K562 (cell line): ENCODE results near the gene PPP1R3C. TPM values are rescaled to one million over a fixed set of nuclear protein-coding genes. Genes with fewer than 3 reads are reported as not detected.
A peak's percentile ranks its signal among the peaks of the same experiment; 100 is the strongest.

Experiments
- ARID3B ChIP-seq: fragments of 250-450 bp; sonication (Bioruptor Pico); IDR thresholded peaks from 2 replicates; pipeline ENCODE4 v1.4.0; 2020; ENCODE audit warnings: borderline replicate concordance
- CBFA2T3 ChIP-seq: fragments of 450-650 bp; IDR thresholded peaks from 2 replicates; pipeline ENCODE4 v1.6.1; 2017
- CLOCK ChIP-seq: fragments of 250-450 bp; sonication (Bioruptor Pico); IDR thresholded peaks from 2 replicates; pipeline ENCODE4 v1.4.0; 2020; ENCODE audit warnings: mild to moderate bottlenecking, moderate library complexity, borderline replicate concordance
- CTBP1 ChIP-seq: fragments of 450-650 bp; IDR thresholded peaks from 2 replicates; pipeline ENCODE4 v1.6.1; 2016; ENCODE audit warnings: borderline replicate concordance
- FIP1L1 ChIP-seq: fragments of 200-400 bp; formaldehyde crosslinking; IDR thresholded peaks from 2 replicates; pipeline ENCODE4 v1.6.1; 2018; ENCODE audit warnings: mild to moderate bottlenecking, low read depth, low read length; ENCODE audit not compliant: poor library complexity, severe bottlenecking
- MLX ChIP-seq, 2 experiments: fragments of 450-650 bp in 1 of 2; sonication (generic) in 1 of 2; formaldehyde crosslinking; conservative IDR thresholded peaks; 2 replicates each; pipeline versions ENCODE4 v1.4.0 to v1.8.1; 2020 to 2022; ENCODE audit warnings: mild to moderate bottlenecking in 1 of 2, missing genetic modification reagents in 1 of 2
- PTRF ChIP-seq: fragments of 450-650 bp; IDR thresholded peaks from 2 replicates; pipeline ENCODE4 v1.6.1; 2016; ENCODE audit warnings: mild to moderate bottlenecking, missing genetic modification characterization, missing compliant biosample characterization
- SMARCE1 ChIP-seq: fragments of 450-650 bp; IDR thresholded peaks from 2 replicates; pipeline ENCODE4 v1.7.1; 2016; ENCODE audit warnings: mild to moderate bottlenecking
- TEAD4 ChIP-seq, 2 experiments: sonication (generic) in 1 of 2; formaldehyde crosslinking in 1 of 2; IDR thresholded peaks; 2 replicates each; pipeline versions ENCODE4 v1.6.1 to v1.8.0; 2012 to 2022; ENCODE audit warnings: borderline replicate concordance in 1 of 2, inconsistent platforms in 1 of 2, low read length in 1 of 2, mild to moderate bottlenecking in 1 of 2, missing genetic modification reagents in 1 of 2
- U2AF1 ChIP-seq: fragments of 200-400 bp; formaldehyde crosslinking; optimal IDR thresholded peaks from 2 replicates; pipeline ENCODE3; 2017; ENCODE audit warnings: mild to moderate bottlenecking, low read depth, low read length, moderate library complexity
- ZBTB2 ChIP-seq: fragments of 450-650 bp; IDR thresholded peaks from 2 replicates; pipeline ENCODE4 v1.6.1; 2016; ENCODE audit warnings: antibody characterized with exemption
- ZBTB26 ChIP-seq: fragments of 450-650 bp; formaldehyde crosslinking; IDR thresholded peaks from 2 replicates; pipeline ENCODE4 v1.4.0; 2022; ENCODE audit warnings: missing genetic modification characterization
- ZBTB43 ChIP-seq: sonication (generic); formaldehyde crosslinking; IDR thresholded peaks from 2 replicates; pipeline ENCODE4 v1.8.0; 2023; ENCODE audit warnings: mild to moderate bottlenecking, missing genetic modification reagents
- ZNF324 ChIP-seq: fragments of 250-450 bp; sonication (Bioruptor Pico); IDR thresholded peaks from 2 replicates; pipeline ENCODE4 v1.4.0; 2020; ENCODE audit warnings: mild to moderate bottlenecking
- ZNF512 ChIP-seq: IDR thresholded peaks from 2 replicates; pipeline ENCODE4 v1.6.1; 2016; ENCODE audit warnings: missing genetic modification characterization, missing compliant biosample characterization
- polyA plus RNA-seq, 8 experiments: library from polyadenylated mRNA; depleted of rRNA in 4 of 8; stranded (reverse) in 5 of 8; unstranded in 3 of 8; fragments of >200 nt; fragmentation: Nextera tagmentation in 2 of 8; fragmentation: Illumina TruSeq in 1 of 8; extraction: Ambion mirVana in 2 of 8; extraction: Trizol in 1 of 8; gene quantifications; 2 replicates each; pipeline versions ENCODE4 v1.2.1 to v1.2.3, GENCODE V29; 2011 to 2014; ENCODE audit warnings: inconsistent platforms in 1 of 8, missing spikeins in 1 of 8
- total RNA-seq, 7 experiments: library from RNA; depleted of rRNA in 6 of 7; stranded (reverse); fragments of >200 nt in 6 of 7; fragmentation: Illumina TruSeq in 2 of 7; extraction: Trizol in 2 of 7; gene quantifications; 2 replicates each; pipeline versions ENCODE4 v1.2.1 to v1.2.3, GENCODE V29; 2011 to 2021; ENCODE audit warnings: low replicate concordance in 1 of 7

Gene PPP1R3C
- total and polyA plus RNA-seq, 9 of the 15 experiments (the other 6 are each of a cell fraction or from before 2014, with no cell fraction given) = 0.06 to 0.24 (median 0.12) TPM; not detected in 3

- TF ChIP-seq SMARCE1 (peak; percentile 87), ZNF512 (tag) (no peak), TEAD4 (IDR thresholded peaks at IDR 0.05; ENCODE audit: low read length) (peak; percentile 50; the same call in 1 of the 2 replicates), TEAD4 (CRISPR knock-in tag; IDR thresholded peaks at IDR 0.05; ENCODE audit: borderline replicate concordance) (no peak), ZBTB2 (no peak; the same call in none of the 2 replicates), ZBTB26 (CRISPR knock-in tag) (0 out of 2 replicates have a peak, but pooled peaks have one; percentile 47), FIP1L1 (no peak), CTBP1 (peak; percentile 69), PTRF (0 out of 2 replicates have a peak, but pooled peaks have one; percentile 12), ARID3B (CRISPR knock-in tag) (no peak), ZBTB43 (CRISPR knock-in tag) (no peak), CBFA2T3 (peak; percentile 78), MLX (CRISPR knock-in tag; conservative IDR thresholded peaks at IDR 0.05) (no peak), ZNF324 (CRISPR knock-in tag) (no peak), CLOCK (CRISPR knock-in tag) (no peak), U2AF1 (no peak)
These were observed 25.0 kb downstream of the PPP1R3C start (continued) for GRCh38 chr10:91607646-91608403.
